Activated CD8-positive, alpha-beta T cell treated with anti-CD3 and anti-CD28 coated beads for 36 hours (primary cell): ENCODE data around the gene PNPLA7. TPM values are rescaled to one million over a fixed set of nuclear protein-coding genes. Genes with fewer than 3 reads are reported as not detected.

Experiments used
- ATAC-seq: fragments of 200-7000 bp; cut with Tn5 transposase; one replicate; pipeline ENCODE4 v1.10.0; 2021; ENCODE audit warnings: mild to moderate bottlenecking, moderate library complexity
- CTCF ChIA-PET: fragments of 350-600 bp; sonication (Branson Sonifier 250); formaldehyde crosslinking; loops from one replicate; lab custom pipeline; 2021; ENCODE audit warnings: antibody characterized with exemption; lab: Charles Lee
- POLR2A ChIA-PET: fragments of 350-600 bp; sonication (Branson Sonifier 250); formaldehyde crosslinking; loops from one replicate; lab custom pipeline; 2021; ENCODE audit warnings: antibody characterized with exemption; lab: Charles Lee
- DNase-seq: peaks from one replicate; pipeline ENCODE4 v3.0.0-alpha.2; 2020
- H3K27ac Mint-ChIP-seq: one replicate; pipeline ENCODE4 v1.8.0; 2021; ENCODE audit warnings: mild to moderate bottlenecking, mixed read lengths
- H3K27me3 Mint-ChIP-seq: one replicate; pipeline ENCODE4 v1.8.0; 2021; ENCODE audit warnings: mixed read lengths
- H3K36me3 Mint-ChIP-seq: one replicate; pipeline ENCODE4 v1.8.0; 2021; ENCODE audit warnings: low read depth, mixed read lengths
- H3K4me1 Mint-ChIP-seq: one replicate; pipeline ENCODE4 v1.8.0; 2021; ENCODE audit warnings: low read depth, mixed read lengths
- H3K4me3 Mint-ChIP-seq: one replicate; pipeline ENCODE4 v1.8.0; 2021; ENCODE audit warnings: mild to moderate bottlenecking, moderate library complexity, mixed read lengths
- H3K9me3 Mint-ChIP-seq: one replicate; pipeline ENCODE4 v1.8.0; 2021; ENCODE audit warnings: mixed read lengths
- intact Hi-C: fragments of 100-400 bp; cut with micrococcal nuclease; formaldehyde crosslinking; loops from one replicate; pipeline ENCODE4 v1.10.0; 2022
- total RNA-seq, 2 experiments: library from RNA; stranded (reverse); gene quantifications; one replicate each; pipeline ENCODE4 v1.2.3, GENCODE V29; 2021
- TF ChIP-seq, protein P1 (sequence below): fragments of 200-600 bp; IDR thresholded peaks from one replicate; pipeline ENCODE4 v1.8.0; 2022; ENCODE audit warnings: antibody characterized with exemption, mild to moderate bottlenecking

Gene PNPLA7
- total RNA-seq, 2 experiments from 2014 or later, result 4.8 to 5.0 TPM

DNA sequence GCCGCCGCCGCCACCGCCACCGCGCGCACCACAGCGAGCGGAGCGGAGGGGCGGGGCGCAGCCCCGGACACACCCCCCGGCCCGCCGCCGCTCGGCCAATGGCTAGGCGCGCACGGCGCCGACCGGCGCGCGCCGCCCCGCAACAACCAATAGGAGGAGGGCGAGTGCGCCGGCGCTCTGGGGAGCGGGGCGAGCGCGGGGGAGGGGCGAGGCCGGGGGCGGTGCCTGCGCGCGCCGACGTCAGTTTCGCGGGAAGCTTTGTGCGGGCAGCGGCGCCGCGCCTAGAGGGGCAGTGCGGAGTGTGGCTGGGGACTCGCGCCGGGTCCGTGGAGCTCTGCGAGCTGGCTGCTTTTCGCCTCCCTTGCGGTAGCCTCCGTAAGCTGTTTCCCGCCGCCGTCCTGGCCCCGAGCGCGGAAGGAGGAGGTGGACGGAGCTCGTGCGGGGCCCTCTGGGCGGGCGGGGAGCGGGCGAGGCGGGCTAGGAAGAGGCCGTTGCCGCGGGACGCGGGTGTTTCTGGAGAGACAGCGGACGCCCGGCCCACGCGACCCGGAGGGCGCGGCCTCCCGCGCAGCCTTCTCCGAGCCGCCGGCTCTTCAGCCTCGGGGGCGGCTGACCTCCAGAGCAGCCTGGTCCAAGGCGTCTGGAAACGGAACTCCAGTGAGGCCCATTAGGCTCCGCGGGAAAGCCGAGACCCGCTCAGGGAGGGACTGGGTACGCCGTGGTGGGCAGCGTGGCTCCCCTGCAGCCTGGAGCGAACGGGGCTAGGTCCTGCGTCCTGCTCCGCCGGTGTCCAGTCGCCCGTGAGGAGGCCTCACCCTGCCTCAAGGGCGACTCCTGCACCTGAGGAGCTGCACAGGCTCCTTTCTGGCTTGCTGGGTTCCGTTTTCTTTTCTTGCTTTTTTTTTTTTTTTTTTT, 40.5 kb upstream of the PNPLA7 start, which contains the start of gene ZMYND19:
TSS of gene ZMYND19 (minus strand) at position 44 of the 915 bp plus-strand sequence. CDS start 249 bp downstream, outside the sequence.
- Mint-ChIP-seq H3K9me3 (no peaks in the 10 kb centered on the region), H3K27ac (peak within 1 kb of the TSS; percentile 94), H3K4me1 (peaks cover 23% of the 10 kb centered on the region), H3K36me3 (peaks cover 21% of the 10 kb centered on the region), H3K4me3 (peak within 1 kb of the TSS; percentile 91), H3K27me3 (no peaks in the 10 kb centered on the region)
- ATAC-seq (peak; percentile 98), DNase-seq (peak; percentile 85)
- TF ChIP-seq, protein P1, sequence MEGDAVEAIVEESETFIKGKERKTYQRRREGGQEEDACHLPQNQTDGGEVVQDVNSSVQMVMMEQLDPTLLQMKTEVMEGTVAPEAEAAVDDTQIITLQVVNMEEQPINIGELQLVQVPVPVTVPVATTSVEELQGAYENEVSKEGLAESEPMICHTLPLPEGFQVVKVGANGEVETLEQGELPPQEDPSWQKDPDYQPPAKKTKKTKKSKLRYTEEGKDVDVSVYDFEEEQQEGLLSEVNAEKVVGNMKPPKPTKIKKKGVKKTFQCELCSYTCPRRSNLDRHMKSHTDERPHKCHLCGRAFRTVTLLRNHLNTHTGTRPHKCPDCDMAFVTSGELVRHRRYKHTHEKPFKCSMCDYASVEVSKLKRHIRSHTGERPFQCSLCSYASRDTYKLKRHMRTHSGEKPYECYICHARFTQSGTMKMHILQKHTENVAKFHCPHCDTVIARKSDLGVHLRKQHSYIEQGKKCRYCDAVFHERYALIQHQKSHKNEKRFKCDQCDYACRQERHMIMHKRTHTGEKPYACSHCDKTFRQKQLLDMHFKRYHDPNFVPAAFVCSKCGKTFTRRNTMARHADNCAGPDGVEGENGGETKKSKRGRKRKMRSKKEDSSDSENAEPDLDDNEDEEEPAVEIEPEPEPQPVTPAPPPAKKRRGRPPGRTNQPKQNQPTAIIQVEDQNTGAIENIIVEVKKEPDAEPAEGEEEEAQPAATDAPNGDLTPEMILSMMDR, result peak; percentile 3
- intact Hi-C loops, result no loop called here
- POLR2A ChIA-PET, result interaction anchor here (2.0 to 5.0 kb wide), 3 partner anchors 11 to 31 kb away, joined by 7 to 33 read pairs (median 9); partner anchors contain the start of gene DPH7
- CTCF ChIA-PET, result interaction anchor here (1.1 to 1.8 kb wide), 4 partner anchors 9 to 39 kb away, joined by 3 to 5 read pairs (median 4); partner anchors contain the start of genes DPH7 and MRPL41

DNA sequence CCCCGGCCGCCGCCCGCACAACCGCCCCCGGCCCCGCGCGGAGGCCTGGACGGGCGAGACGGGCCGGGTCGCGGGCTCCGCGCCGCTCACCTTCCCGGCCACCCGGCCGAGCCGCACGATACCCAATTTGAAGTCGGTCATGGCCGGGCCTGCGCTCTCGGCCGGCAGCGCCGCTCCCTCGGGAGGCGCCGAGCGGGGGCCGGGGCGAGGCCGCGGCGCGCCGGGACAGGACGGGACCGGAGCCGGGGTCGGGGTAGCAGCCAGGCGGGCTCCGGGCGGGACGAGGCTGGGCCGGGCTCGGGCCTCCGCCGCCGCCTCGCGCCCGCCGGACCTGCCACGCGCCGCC, 39.9 kb upstream of the PNPLA7 start:
- intact Hi-C loops, result no loop called here
- no peak for DNase-seq
- H3K9me3 Mint-ChIP-seq, result no peaks in the 10 kb centered on the region
- peak; percentile 31 for ATAC-seq
- peaks cover 21% of the 10 kb centered on the region for H3K36me3 Mint-ChIP-seq
- H3K27ac Mint-ChIP-seq, result no peak overlapping the region
- no peak overlapping the region for H3K4me3 Mint-ChIP-seq
- H3K27me3 Mint-ChIP-seq, result no peaks in the 10 kb centered on the region
- POLR2A ChIA-PET, result interaction anchor here (2.0 to 5.0 kb wide), 3 partner anchors 10 to 32 kb away, joined by 7 to 33 read pairs (median 9); partner anchors contain the start of gene DPH7
- CTCF ChIA-PET, result interaction anchor here (1.2 to 1.8 kb wide), 2 partner anchors 8 to 10 kb away, joined by 3 to 5 read pairs; no protein-coding TSS in a partner anchor
- TF ChIP-seq, protein P1, result no peak
- peaks cover 23% of the 10 kb centered on the region for H3K4me1 Mint-ChIP-seq

DNA sequence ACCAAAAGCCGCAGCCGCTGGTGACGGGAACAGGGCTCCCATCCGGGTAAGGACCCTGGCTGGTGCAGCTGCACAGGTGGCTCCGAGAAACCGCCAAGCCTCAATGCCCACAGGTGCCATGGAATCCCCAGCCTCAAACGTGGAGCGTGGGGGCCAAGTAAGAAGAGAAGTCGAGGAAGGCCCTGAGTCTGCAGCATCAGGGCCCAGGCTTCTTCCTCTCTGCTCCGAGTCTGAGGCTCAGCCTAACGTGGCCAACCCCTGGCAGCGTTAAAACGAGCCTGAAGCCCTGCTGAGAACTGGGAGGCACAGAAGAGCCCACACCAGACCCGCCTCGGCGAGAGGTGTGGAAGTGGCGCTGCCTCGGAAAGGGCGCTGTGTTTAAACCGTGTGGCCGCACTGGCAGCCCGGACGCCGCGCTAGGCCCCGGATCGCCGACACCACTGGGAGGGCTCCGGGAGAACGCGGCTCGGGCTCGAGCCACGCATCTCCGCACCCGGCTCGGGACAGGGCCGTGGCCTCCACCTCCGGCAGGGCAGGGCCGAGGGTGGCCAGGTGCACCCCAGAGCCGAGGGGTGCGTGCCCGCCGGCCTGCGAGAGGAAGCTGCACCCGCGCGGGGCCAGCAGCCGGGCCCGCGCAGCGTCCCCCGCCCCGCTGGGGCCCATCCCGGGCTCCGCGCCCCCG, 39.4 kb upstream of the PNPLA7 start:
- ChIA-PET POLR2A (interaction anchor here (0.9 to 5.0 kb wide), 2 partner anchors 10 to 37 kb away, joined by 3 to 33 read pairs; partner anchors contain the start of gene DPH7), CTCF (interaction anchor here (1.3 to 2.6 kb wide), 4 partner anchors 9 to 32 kb away, joined by 3 to 20 read pairs (median 9); partner anchors contain the start of gene DPH7)
- peaks cover 24% of the 10 kb centered on the region for H3K36me3 Mint-ChIP-seq
- peak overlapping the region; percentile 84 for H3K4me3 Mint-ChIP-seq
- peaks cover 25% of the 10 kb centered on the region for H3K4me1 Mint-ChIP-seq
- ATAC-seq, result peak; percentile 2
- intact Hi-C loops, result no loop called here
- H3K27me3 Mint-ChIP-seq, result no peaks in the 10 kb centered on the region
- no peaks in the 10 kb centered on the region for H3K9me3 Mint-ChIP-seq
- H3K27ac Mint-ChIP-seq, result no peak overlapping the region
- TF ChIP-seq, protein P1, result no peak
- peak; percentile 26 for DNase-seq

DNA sequence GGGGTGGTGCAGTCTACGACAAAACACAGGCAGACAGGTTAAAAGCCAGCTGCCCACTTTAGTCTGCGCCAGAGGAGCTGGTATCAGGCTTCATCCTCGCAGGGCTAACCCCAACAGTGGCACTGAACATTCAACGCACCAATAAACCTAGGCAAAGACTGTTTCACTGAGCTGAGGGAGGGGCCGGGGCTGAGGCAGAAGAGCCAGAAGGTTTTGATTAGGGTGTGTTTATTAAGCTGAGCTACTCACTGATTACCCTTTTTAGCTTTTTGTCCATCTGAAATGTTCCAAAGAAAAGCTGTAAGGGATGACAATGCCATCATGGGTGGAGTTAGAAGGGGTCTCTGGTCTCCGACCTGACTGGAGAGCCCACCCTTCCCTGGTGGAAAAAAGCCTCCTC, 38.7 kb upstream of the PNPLA7 start:
- no peak for ATAC-seq
- CTCF ChIA-PET, result interaction anchor here (1.3 to 2.6 kb wide), 3 partner anchors 10 to 31 kb away, joined by 3 to 20 read pairs (median 13); partner anchors contain the start of gene DPH7
- TF ChIP-seq, protein P1, result no peak

More for the DNA sequence above, 38.7 kb upstream of the PNPLA7 start:
- H3K27me3 Mint-ChIP-seq, result no peaks in the 10 kb centered on the region
- H3K4me1 Mint-ChIP-seq, result peaks cover 26% of the 10 kb centered on the region
- no peak overlapping the region for H3K27ac Mint-ChIP-seq
- H3K4me3 Mint-ChIP-seq, result peak overlapping the region; percentile 84
- peaks cover 25% of the 10 kb centered on the region for H3K36me3 Mint-ChIP-seq
- POLR2A ChIA-PET, result interaction anchor here (0.9 to 5.0 kb wide), 5 partner anchors 9 to 38 kb away, joined by 3 to 33 read pairs (median 4); partner anchors contain the start of genes DPH7, EHMT1 and MRPL41
- intact Hi-C loops, result no loop called here
- H3K9me3 Mint-ChIP-seq, result no peaks in the 10 kb centered on the region
- DNase-seq, result no peak
